Left renal cortex interstitium (tissue), 4 donors: Measurements from ENCODE around the gene SLC24A3. TPM values are rescaled to one million over a fixed set of nuclear protein-coding genes. Genes with fewer than 3 reads are reported as not detected.

Source experiments
- DNase-seq, 4 donors: peaks; one replicate each; pipeline ENCODE4 v3.0.0-alpha.2; 2013; ENCODE audit warnings: low read depth in 4 of 4, low spot score in 2 of 4, missing footprints in 1 of 4
- polyA plus RNA-seq, 4 donors: library from polyadenylated mRNA; unstranded; fragments of 120-200 nt; gene quantifications; one replicate each; pipeline ENCODE4 v1.2.1, GENCODE V29; 2013; ENCODE audit not compliant: insufficient read length in 4 of 4

SLC24A3 gene
- polyA plus RNA-seq, 4 donors = 3.8 to 6.3 (median 4.0) TPM

DNA sequence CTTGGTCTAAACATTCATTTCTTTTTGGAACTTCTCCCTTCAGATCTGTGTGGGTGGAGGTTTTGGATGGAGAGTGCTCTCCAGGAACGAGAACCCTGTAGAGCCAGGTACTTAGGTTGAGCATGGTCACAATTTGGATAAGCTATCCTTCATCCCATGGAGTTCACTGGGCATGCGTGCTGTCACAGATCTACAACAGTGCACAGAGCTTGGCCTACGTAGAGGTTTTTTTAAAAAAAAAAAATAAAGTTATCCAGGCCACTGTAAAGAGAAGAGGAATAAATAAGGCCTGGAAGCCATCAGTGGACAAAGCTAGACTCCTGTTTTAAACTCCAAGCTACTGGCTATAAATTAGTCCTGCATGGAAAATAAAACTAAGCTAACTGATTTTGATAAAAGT lies 165.6 kb downstream of the SLC24A3 start:
- DNase-seq = no peak

DNA sequence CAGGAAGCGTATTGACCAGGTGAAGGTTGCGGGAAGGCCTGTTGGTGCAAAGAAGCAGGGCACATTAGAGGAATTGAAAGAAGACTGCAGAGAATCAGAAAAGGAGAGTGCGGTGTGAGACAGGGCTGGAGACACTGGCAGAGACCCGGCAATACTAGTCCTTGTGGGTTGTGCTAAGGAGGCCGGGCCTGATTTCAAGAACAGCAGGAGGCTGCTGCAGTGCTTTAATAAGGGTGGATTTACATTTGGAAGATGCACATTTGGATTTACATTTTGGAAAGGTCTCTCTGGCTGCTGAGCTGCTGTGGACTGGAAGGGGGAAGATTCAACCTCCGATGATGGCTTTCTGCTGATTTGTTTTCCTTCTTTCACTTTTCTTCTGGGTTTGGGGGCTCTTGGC lies 167.8 kb downstream of the SLC24A3 start:
- DNase-seq = no peak

DNA sequence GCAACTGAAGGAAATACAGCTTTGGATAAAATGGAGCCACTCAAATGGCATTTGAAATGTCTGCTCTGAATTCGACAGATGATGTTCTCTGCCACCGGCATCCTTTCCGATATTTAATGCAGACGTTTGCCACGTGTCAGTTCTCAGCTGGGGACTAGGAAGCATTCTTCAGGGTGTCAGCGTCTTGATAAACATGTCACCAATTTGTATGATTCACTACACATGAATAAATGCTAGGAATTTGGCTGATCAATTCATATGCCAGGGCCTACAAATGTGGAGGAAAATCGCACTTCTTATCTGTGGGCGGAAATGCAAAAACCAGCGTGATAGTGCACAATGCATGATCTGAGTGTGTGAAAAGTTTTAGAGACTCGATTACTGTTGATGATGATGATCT lies 169.5 kb downstream of the SLC24A3 start:
- DNase-seq = no peak

DNA sequence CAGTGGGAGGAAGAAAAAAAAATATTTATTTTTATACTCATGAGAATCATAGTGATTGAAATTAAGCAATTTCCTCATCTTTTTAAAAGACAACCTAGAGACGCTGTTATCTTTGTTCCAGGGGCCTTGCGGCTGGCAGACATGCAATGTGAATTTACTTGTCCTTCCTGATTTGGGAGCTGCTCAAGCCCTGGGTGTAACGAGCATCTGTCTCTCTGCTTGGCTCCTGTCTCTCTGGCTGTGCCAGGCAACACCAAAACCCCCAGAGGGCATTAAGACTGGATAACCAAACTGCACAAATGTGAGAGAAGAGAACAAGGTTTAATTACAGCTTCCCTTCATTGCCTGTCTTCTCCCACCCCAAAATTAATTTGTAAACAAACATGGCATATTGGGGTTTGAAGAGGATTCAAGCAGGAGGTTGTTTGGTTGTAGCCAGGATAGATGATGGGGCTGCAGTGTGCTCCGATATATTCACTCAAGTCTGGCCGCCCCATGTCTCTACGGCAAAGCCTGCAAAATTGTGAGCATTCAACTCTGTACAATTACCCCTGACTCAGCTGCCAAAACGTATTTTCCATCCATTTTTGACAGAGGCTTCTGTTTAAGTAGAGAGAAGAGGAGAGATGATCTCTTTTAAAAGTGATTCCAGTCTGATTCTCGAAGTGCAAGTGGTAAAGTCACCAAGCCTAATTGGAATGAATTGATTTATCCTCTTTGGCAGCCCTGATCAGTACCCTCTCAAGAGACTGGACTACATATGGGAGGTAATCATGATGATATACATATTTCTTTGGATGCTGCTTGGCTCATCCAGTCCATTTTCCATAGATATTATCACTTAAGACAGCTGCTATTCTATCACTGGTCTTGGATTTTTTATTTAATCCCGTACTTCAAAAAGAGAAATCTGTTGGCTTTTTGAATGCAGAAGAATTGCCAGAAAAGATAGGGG lies 170.2 kb downstream of the SLC24A3 start:
- DNase-seq = no peak

DNA sequence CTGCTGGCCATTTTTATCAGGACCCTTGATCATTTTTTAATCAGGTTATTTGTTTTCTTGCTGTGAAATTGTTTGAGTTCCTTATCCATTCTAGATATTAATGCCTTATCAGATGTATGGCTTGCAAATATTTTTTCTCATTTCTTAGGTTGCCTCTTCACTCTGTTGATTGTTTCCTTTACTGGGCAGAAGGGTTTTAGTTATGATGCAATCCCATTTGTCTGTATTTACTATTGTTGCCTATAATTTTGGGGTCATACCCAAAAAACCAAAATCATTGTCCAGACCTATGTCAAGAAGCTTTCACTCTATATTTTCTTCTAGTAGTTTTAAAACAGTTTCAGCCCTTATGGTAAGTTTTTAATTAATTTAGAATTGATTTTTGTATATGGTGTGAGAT lies 172.5 kb downstream of the SLC24A3 start:
- DNase-seq = no peak

DNA sequence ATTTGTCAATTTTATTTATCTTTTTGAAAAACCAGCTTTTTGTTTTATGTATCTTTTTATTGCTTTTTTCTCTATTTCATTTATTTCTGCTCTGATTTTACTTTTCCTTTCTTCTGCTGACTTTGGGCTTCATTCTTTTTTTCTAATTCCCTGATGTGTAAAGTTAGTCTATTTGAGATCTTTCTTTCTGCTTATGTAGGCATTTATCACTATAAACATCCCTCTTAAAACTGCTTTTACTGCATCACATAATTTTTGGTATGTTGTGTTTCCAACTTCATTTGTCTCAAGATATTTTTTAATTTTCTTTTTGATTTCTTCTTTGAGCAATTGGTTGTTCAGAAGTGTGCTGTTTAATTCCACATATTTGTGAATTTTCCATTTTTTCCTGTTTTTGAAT lies 174.8 kb downstream of the SLC24A3 start:
- no peak for DNase-seq

DNA sequence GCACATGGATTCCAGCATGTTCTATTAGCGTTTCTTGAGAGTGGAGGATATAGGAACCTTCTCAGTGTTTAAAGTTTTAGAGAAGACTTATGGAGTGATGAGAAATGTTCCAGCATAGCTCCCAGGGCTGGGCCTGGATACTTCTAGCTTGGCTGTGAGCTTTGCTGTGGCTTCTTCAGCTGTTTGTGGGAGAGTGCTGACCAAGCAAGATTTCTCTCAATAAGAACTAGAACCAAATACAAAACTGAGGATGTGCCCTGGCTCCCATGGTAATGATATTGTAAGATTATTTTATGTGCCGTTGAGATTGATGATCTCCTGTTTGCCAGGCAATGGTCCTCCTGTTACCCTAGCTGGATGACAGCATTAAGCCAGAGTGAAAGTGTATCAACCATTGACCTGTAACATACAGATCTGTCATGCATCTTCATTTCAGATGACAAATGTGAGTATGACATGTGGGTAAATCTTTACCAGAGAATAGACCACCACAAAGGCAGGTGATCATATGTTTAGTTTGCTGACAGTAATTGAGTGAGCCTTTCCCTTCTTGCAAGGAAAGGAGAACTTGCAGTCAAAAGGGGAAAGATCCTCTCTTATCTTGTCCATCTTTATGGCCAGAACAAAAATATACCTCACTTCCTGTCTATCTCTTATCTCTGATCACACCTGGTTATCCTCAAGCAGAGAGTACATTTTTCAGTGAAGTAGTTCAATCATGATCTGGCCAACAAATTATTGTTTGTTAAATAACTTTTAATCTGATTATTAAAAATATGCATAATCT lies 180.1 kb downstream of the SLC24A3 start:
- no peak for DNase-seq

DNA sequence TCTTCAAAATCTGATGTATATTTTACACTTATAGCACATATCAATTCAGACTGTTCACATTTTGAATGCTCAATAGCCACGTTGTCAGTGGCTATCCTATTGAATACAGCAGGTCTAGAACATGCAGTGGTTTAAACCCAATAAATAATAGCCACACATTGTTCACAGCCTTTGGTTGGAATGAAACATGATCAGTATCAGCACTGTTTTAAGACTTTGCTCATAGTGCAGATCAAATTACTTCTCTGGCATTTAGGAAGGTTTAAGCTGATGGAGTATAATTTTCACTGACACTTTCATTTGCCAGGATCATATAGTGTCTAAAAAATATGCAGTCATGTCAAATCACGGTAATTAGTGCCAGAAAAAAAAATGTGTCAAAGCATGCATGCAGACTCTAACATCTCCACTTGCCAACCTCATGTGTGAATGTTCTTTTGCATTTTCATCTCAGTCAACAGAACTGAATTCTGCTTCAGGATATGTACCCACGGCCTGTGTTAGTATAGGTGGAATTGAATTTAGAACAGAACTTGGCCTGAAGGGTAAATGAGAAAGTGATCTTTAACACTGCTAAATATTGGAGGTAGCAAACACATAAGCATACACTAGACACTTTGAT lies 184.1 kb downstream of the SLC24A3 start:
- DNase-seq = no peak

DNA sequence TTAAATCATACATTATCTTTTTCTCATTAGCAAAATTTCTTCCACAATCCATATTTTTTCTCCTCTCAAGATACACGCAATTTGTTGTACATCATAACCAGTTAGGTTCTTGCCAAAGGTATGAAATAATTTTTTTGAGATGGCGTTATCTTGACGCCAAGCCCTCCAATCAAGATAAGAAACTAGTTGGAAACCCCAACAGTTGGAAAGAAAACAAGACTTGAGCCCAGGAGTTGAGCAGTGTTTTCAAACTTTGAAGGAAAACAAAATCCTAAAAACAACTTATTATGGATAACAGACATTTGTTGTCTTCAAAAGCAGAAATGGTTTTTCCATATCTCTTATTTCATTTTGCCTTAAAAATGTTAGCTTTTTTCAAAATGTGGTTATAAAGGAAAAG lies 184.8 kb downstream of the SLC24A3 start:
- DNase-seq = no peak

DNA sequence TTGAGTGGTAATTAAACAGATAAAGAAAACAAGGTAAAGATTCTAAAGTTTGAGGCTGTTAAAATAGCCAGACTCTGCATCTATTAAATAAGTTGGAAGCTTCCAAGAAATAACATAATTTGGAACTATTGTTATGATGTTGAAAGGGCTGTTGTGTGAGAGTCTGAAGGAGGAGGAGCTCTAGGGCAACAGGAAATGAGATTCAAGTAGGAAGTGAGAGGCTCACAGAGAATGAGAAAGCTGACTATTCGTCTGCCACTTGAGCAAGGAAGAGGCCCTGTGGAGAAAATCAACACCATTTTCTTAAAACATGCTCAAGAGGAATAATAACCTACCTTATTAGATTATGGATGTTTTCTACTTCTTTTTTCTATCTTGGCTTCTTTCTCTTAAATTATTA lies 185.2 kb downstream of the SLC24A3 start:
- DNase-seq = no peak

DNA sequence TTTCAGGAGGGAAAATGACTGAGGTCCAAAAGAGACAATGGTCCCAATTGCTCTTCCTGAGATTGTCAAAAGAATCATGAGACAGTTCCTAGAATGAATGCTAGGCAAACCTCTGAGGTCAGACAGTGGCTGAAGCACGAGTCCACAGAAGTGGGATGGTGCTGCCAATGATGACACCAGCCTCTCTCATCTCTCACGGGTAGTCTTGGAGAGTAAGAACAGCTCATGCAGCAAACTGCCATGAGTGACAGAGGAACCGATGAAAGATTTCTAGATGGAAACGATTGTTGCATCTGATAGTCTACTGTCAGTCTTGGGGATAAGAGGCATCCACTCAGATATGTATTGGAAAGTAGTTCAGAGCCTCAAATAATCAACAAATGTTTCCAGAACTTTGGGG lies 188.7 kb downstream of the SLC24A3 start:
- DNase-seq = no peak

DNA sequence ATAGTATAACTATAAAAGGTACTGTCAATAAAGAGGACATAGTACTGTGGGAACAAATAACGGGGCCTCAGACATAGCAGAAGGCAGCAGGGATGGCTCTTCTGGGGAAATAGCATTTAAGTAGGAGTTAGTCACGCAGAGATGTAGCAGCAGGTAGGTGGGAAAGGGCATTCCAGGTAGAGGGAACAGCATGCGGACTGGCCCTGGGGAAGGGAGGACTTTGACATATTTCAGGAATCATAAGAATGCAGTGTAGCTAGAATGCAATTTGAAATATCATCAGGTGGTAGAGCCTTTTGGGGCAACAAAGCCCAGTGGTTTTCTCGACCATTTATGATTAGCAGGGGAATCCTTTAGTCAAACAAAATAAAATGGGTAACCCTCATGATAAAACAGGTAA lies 191.1 kb downstream of the SLC24A3 start:
- DNase-seq = no peak

DNA sequence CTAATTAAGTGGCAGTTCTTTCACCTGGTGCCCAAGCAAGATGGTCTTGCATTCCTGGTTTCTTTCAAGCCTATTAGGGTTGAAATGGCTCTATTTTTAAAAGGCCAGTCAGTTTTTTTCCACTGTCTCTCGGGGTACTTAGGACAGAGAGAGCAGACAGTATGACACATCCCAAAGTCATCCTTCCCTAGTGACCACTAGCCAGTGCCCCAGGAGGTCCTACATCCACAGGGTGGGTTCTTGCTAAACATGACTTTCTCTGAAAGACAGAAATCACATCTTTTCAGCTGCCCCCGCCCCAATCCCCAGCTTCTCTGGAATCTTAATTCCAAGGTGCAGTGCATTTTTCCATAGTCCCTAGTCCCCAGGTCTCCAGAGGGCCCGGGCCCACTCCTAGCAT lies 192.4 kb downstream of the SLC24A3 start:
- DNase-seq = no peak

DNA sequence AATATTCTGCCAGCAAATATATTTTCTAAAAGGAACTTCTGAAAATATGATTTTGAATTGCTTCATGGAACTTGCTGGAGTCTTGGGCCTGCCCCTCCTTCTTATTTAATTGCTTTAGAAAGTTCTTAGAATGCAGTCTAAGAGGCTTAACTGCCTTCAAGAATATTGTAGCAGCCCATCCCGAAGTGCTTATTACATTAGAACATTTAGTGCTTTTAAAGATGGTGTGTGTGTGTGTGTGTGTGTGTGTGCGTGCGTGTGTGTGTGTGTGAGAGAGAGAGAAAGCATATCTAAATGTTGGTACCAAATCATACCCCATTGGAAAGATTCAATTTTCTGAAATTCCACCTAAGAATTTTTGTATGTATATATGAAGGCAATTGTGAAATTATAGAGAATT lies 193.5 kb downstream of the SLC24A3 start:
- DNase-seq = no peak

DNA sequence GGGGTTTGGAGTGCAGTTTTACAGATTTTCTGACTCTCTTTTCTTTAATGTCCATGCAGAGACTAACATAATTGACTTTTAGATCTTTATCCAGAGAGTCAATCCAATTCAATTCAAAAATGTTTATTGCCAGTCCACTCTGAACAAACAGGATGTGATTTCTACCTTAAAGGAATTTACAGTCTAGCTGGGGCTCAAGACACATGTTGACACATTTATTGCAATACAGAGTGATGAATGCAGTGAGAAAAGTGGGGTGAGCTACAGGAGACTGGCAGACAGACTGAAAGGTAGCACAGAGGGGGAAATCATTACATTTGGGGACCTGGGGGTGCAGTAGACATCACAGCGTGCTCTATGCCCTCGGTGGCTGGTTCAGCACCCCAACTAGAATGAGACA lies 193.9 kb downstream of the SLC24A3 start:
- DNase-seq = no peak

DNA sequence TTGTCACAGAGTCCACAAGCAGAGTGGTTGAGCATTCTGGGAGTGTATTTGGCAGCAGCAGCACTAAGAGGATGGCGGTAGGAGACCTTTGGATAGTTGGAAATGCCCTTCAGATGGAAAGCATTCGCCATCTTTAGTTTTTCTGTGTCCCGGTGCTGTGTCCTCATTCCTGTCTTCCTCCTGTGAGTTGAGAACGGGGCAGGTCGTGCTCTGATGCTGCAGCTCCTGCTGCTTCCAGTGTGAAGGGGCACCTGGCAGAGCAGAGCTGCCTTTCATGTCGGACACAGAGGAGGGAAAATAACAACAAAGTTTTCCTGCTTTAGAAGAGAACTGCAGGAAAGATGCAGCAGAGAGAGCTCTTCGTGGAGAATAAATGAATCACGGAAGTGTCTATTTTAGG lies 194.8 kb downstream of the SLC24A3 start:
- no peak for DNase-seq

DNA sequence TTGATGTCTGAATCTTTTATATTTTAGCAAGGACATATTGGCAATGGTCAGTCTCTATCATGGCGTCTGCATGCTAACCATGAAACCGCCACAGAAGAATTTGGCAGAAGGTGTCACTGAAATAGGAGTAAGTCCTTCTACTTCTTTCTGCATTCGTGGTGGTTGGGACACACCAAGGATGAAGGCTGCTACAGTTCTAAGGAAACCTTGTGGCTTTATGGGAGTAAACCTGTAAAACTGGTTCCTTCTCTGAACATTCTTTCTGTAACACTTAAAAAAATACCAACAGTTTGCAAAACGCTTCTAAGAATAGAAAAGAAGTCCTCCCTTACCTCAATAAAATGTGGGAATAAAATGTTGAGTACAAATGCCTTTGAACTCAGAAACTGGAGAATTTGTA lies 195.3 kb downstream of the SLC24A3 start:
- DNase-seq = peak in 1 of 4 donors; percentile 24

DNA sequence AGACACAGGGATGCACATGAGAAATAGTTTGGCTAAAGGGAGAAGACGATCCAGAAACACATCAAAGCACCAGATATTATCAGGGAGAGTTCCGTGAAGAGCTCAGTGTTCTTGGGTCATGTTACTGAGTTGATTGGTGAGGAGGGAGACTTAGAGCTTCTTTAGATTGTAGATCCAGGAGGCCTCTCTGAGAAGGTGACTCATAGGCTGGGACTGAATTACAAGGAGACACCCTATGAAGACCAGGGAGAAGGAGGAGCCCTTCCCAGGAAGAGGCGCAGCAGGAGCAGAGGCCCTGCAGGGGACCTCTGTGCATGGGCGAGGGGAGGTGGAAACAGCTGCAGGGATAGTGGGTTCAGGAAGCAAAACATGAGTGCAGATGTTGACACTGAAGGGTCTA lies 196.5 kb downstream of the SLC24A3 start:
- no peak for DNase-seq

DNA sequence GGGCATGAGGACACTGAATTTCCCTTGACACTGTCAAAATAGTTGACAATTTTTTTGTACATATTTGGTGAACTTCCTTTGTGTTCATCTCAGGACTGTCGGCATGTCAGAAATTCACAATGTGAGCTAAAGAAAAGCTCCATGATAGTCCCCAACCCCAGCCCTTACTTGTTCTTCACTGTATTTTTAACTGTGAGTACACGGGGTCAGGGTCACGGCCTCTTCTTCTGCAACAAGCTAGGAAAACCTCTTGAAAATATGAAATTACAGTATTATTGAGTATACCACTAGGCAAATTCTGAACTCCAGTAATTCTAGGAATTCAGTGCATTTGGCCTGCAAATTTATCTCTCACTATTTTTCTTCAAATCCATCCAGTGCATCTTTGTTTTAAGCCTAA lies 199.4 kb downstream of the SLC24A3 start:
- no peak for DNase-seq

DNA sequence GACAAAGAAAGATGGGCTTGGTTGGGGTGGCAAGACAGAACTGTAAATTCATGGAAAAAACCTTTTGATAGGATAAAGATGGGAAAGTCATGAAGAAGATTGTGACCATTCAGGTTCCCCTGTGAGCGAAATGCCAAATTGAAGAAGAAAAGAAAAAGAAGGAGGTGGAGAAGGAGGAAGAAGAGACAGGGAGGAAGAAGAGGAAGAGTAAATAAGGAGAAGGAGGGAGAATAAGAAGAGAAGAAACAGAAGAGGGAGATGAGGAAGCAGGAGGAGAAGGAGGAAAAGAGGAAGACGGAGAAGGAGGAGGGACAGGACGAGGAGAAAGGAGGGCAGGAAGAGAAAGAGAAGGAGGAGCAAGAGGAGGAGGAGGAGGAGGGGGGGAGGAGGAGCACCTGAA lies 199.8 kb downstream of the SLC24A3 start:
- DNase-seq = no peak

DNA sequence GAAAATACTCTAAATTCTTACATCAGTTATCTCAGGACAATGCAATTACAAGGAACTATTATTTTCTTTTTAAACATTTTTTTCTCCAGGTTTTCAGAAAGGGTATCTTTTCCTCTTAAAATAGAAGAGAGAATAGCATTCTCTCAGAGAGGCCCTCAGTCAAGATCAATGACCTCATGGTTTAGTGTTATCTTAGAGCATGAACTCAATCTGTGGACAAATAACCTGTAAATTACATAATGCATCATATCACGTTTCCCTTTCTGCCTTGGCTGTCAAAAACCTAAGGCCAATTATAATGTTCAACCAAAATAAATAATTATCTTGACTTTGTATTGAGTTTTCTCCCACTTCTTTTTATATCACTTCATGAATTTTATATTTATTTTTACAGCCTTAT lies 202.2 kb downstream of the SLC24A3 start:
- DNase-seq = no peak
